HepG2 (cell line): ENCODE measurements around the gene SPATC1L. TPM values are rescaled to one million over a fixed set of nuclear protein-coding genes. Genes with fewer than 3 reads are reported as not detected.

Source experiments
- ATAC-seq: fragments of 200-7000 bp; cut with Tn5 transposase; 3 replicates; pipeline ENCODE4 v1.9.1; 2020; ENCODE audit warnings: mild to moderate bottlenecking, moderate library complexity
- BruUV-seq: library from RNA; stranded (reverse); fragments of 400-500 nt; replicated peaks from 2 replicates; lab custom pipeline; 2021; lab: Mats Ljungman, UMichigan
- CTCF ChIA-PET: fragments of 300-600 bp; formaldehyde crosslinking; extraction: SDS; loops from one replicate; lab custom pipeline; 2021; ENCODE audit warnings: low total read pairs, inconsistent platforms, low intra/inter-chr PET ratio; lab: Yijun Ruan, JAX
- POLR2A ChIA-PET: fragments of 350-600 bp; sonication (Branson Sonifier 250); formaldehyde crosslinking; loops from one replicate; lab custom pipeline; 2020; ENCODE audit warnings: antibody characterized with exemption, inconsistent platforms; lab: Yijun Ruan, JAX
- DNase-seq: peaks from one replicate; pipeline ENCODE4 v3.0.0-alpha.2; 2015; ENCODE audit warnings: low spot score
- FAIRE-seq: peaks from 3 replicates; lab custom pipeline; 2011; peaks lifted over from hg19 to GRCh38; lab: Jason Lieb, UNC
- H2AFZ ChIP-seq: one replicate; pipeline ENCODE4 v1.6.1; 2011; ENCODE audit warnings: low read length, inconsistent platforms
- H3K27ac ChIP-seq: fragments of 300-600 bp; 3 replicates; pipeline ENCODE4 v1.8.0; 2011; ENCODE audit warnings: mixed run types, mild to moderate bottlenecking, mixed read lengths, low read length, inconsistent platforms; ENCODE audit not compliant: insufficient read depth; ENCODE audit errors: extremely low read length
- H3K27me3 ChIP-seq, 2 experiments: fragments of 200-600 bp in 1 of 2; 2 replicates in 1 of 2; 3 replicates in 1 of 2; pipeline versions ENCODE4 v1.6.0 to v1.8.0; 2011; ENCODE audit warnings: low read length in 2 of 2, mild to moderate bottlenecking in 2 of 2, moderate library complexity in 2 of 2, inconsistent platforms in 1 of 2; ENCODE audit not compliant: insufficient read depth in 2 of 2, control insufficient read depth in 1 of 2
- H3K36me3 ChIP-seq, 2 experiments: fragments of 200-600 bp in 1 of 2; replicated peaks in 1 of 2; 2 replicates in 1 of 2; 3 replicates in 1 of 2; pipeline versions ENCODE4 v1.5.1 to v1.8.0; 2011; ENCODE audit warnings: low read length in 2 of 2, inconsistent platforms in 1 of 2; ENCODE audit not compliant: insufficient read depth in 2 of 2, control insufficient read depth in 1 of 2
- H3K4me1 ChIP-seq: 2 replicates; pipeline ENCODE4 v1.5.1; 2012; ENCODE audit warnings: low read length, inconsistent platforms; ENCODE audit not compliant: insufficient read depth
- H3K4me2 ChIP-seq: 2 replicates; pipeline ENCODE4 v1.6.0; 2011; ENCODE audit warnings: low read depth, low read length, inconsistent platforms
- H3K4me3 ChIP-seq, 3 experiments: fragments of 200-600 bp in 1 of 3; sonication (generic), shearing (Covaris generic) in 1 of 3; replicated peaks in 1 of 3; 2 replicates each; pipeline ENCODE4 v1.5.1; 2011 to 2016; ENCODE audit warnings: low read length in 3 of 3, inconsistent platforms in 2 of 3, low read depth in 2 of 3, mild to moderate bottlenecking in 2 of 3, control low read depth in 1 of 3, mixed read lengths in 1 of 3; ENCODE audit not compliant: insufficient read depth in 1 of 3
- H3K79me2 ChIP-seq: one replicate; pipeline ENCODE4 v1.6.1; 2011; ENCODE audit warnings: low read length, inconsistent platforms; ENCODE audit not compliant: insufficient read depth
- H3K9ac ChIP-seq: 2 replicates; pipeline ENCODE4 v1.6.0; 2011; ENCODE audit warnings: mild to moderate bottlenecking, low read depth, low read length, inconsistent platforms; ENCODE audit not compliant: insufficient read depth
- H3K9me3 ChIP-seq: 2 replicates; pipeline ENCODE4 v1.5.1; 2012; ENCODE audit warnings: mild to moderate bottlenecking, low read length
- H4K20me1 ChIP-seq: 2 replicates; pipeline ENCODE4 v1.6.0; 2011; ENCODE audit warnings: inconsistent platforms, mild to moderate bottlenecking, low read length, moderate library complexity; ENCODE audit not compliant: insufficient read depth
- DPF2 ChIP-seq: sonication (generic); formaldehyde crosslinking; IDR thresholded peaks from 2 replicates; pipeline ENCODE4 v1.4.0; 2020; ENCODE audit warnings: mild to moderate bottlenecking, low read depth, missing genetic modification reagents, borderline replicate concordance
- ELK4 ChIP-seq: sonication (generic); formaldehyde crosslinking; IDR thresholded peaks from 2 replicates; pipeline ENCODE4 v1.9.0; 2021; ENCODE audit warnings: missing genetic modification reagents, borderline replicate concordance
- HES4 ChIP-seq: sonication (generic); formaldehyde crosslinking; IDR thresholded peaks from 2 replicates; pipeline ENCODE4 v1.9.0; 2021; ENCODE audit warnings: mild to moderate bottlenecking, missing genetic modification reagents, borderline replicate concordance
- HHEX ChIP-seq: IDR thresholded peaks from 2 replicates; pipeline ENCODE4 v1.6.1; 2016; ENCODE audit warnings: control low read depth
- JUN ChIP-seq: sonication (generic); formaldehyde crosslinking; IDR thresholded peaks from 2 replicates; pipeline ENCODE4 v1.4.0; 2020; ENCODE audit warnings: mild to moderate bottlenecking, missing genetic modification reagents
- NFE2L2 ChIP-seq: fragments of 150-350 bp; IDR thresholded peaks from 2 replicates; pipeline ENCODE4 v1.6.1; 2014; ENCODE audit warnings: low read length
- RBM22 ChIP-seq: fragments of 200-400 bp; formaldehyde crosslinking; optimal IDR thresholded peaks from 2 replicates; pipeline ENCODE3; 2017; ENCODE audit warnings: mild to moderate bottlenecking, low read length, moderate library complexity
- RFX1 ChIP-seq: fragments of 450-650 bp; IDR thresholded peaks from 2 replicates; pipeline ENCODE4 v1.6.1; 2017
- RNF2 ChIP-seq: fragments of 450-650 bp; conservative IDR thresholded peaks from 2 replicates; pipeline ENCODE4 v1.6.1; 2016; ENCODE audit warnings: low read depth
- STAG1 ChIP-seq: sonication (generic); formaldehyde crosslinking; IDR thresholded peaks from 2 replicates; pipeline ENCODE4 v1.4.0; 2020; ENCODE audit warnings: missing genetic modification reagents
- TOE1 ChIP-seq: sonication (generic); formaldehyde crosslinking; IDR thresholded peaks from 2 replicates; pipeline ENCODE4 v1.4.0; 2020; ENCODE audit warnings: mild to moderate bottlenecking, missing genetic modification reagents
- TRIM24 ChIP-seq: sonication (generic); formaldehyde crosslinking; IDR thresholded peaks from 2 replicates; pipeline ENCODE4 v1.8.0; 2022; ENCODE audit warnings: mild to moderate bottlenecking, missing genetic modification reagents
- TSC22D2 ChIP-seq: sonication (generic); formaldehyde crosslinking; IDR thresholded peaks from 2 replicates; pipeline ENCODE4 v1.5.1; 2020; ENCODE audit warnings: missing genetic modification reagents, mild to moderate bottlenecking, borderline replicate concordance
- ZNF138 ChIP-seq: sonication (generic); formaldehyde crosslinking; IDR thresholded peaks from 2 replicates; pipeline ENCODE4 v1.5.0; 2020; ENCODE audit warnings: mild to moderate bottlenecking, low read depth, missing genetic modification reagents
- ZNF20 ChIP-seq: sonication (generic); formaldehyde crosslinking; IDR thresholded peaks from 2 replicates; pipeline ENCODE4 v1.4.0; 2020; ENCODE audit warnings: mild to moderate bottlenecking, moderate library complexity, missing genetic modification reagents
- ZNF615 ChIP-seq: sonication (generic); formaldehyde crosslinking; IDR thresholded peaks from 2 replicates; pipeline ENCODE4 v1.5.0; 2020; ENCODE audit warnings: mild to moderate bottlenecking, missing genetic modification reagents, borderline replicate concordance
- WGBS: methylation state at CpG from one replicate; pipeline ENCODE4 v1.1.6; 2017; ENCODE audit warnings: low lambda C conversion rate; 5-methylcytosine and 5-hydroxymethylcytosine counted together
- in situ Hi-C: cut with HindIII; loops from 2 replicates; pipeline ENCODE4 v1.10.0; 2017; ENCODE audit warnings: low pct_unique_long_range_greater_than_20kb; ENCODE audit not compliant: extremely low pct_ligation_motif_present
- intact Hi-C: fragments of 100-400 bp; cut with micrococcal nuclease; formaldehyde crosslinking; loops from one replicate; pipeline ENCODE4 v1.10.0; 2022; ENCODE audit not compliant: unreplicated experiment
- polyA plus RNA-seq, 8 experiments: library from polyadenylated mRNA; depleted of rRNA in 3 of 8; stranded (reverse) in 7 of 8; unstranded in 1 of 8; fragments of >200 nt; fragmentation: Illumina TruSeq in 4 of 8; extraction: Trizol in 4 of 8; gene quantifications; 2 replicates each; pipeline versions ENCODE4 v1.2.1 to v1.2.3, GENCODE V29; 2011 to 2016; ENCODE audit warnings: low read depth in 4 of 8, missing spikeins in 1 of 8, mixed read lengths in 1 of 8; ENCODE audit not compliant: insufficient read depth in 1 of 8
- total RNA-seq, 5 experiments: library from RNA; depleted of rRNA; stranded (reverse); fragments of >200 nt; fragmentation: Illumina TruSeq; extraction: Trizol; gene quantifications; 2 replicates each; pipeline ENCODE4 v1.2.3, GENCODE V29; 2016; ENCODE audit warnings: low read depth in 1 of 5
- TF ChIP-seq, protein P1 (sequence below): sonication (generic); formaldehyde crosslinking; conservative IDR thresholded peaks from 2 replicates; pipeline ENCODE4 v1.4.0; 2020; ENCODE audit warnings: missing genetic modification reagents
- TF ChIP-seq, protein P2 (sequence below): sonication (generic); formaldehyde crosslinking; IDR thresholded peaks from 2 replicates; pipeline ENCODE4 v1.4.0; 2020; ENCODE audit warnings: missing genetic modification reagents, mild to moderate bottlenecking, borderline replicate concordance
- TF ChIP-seq, protein P3 (sequence below): sonication (generic); formaldehyde crosslinking; IDR thresholded peaks from 2 replicates; pipeline ENCODE4 v1.5.0; 2020; ENCODE audit warnings: mild to moderate bottlenecking, missing genetic modification reagents

SPATC1L gene
- total and polyA plus RNA-seq, 2 of the 13 experiments (the other 11 are each of a cell fraction or from before 2014, with no cell fraction given), result 1.4 to 3.3 TPM

DNA sequence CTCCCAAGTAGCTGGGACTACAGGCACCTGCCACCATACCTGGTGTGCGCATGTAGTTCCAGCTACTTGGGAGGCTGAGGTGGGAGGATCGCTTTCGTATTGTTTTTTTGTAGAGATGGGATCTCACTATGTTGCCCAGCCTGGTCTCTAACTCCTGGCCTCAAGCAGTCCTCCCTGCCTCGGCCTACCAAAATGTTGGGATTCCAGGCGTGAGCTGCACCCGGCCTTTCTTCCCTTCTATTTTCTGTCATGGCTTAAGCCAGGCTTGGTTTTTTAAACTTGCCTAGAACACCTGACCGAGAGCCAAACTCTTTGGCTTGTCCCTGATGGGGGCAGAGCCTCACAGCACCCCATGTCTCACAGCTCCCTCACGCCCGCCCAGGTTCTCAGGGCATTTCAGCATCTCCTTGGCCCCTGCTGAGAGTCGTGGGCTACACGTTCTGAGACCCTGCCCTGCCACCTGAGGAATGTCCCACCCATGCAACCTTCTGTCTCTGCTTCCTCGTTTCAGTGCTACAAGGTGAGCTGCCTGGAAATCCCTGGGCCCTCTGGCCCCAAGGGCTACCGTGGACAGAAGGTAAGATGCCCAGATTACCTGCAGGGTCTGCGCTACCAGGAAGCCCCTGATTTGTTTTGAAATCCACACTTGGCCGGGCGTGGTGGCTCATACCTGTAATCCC is 70.6 kb downstream of the SPATC1L start:
- Histone ChIP-seq H3K9me3 (peaks cover 5% of the 10 kb centered on the region; the same call in 1 of the 2 replicates), H4K20me1 (no peaks in the 10 kb centered on the region), H3K27ac (no peak overlapping the region), H3K9ac (no peak overlapping the region), H2AFZ (no peak overlapping the region), H3K79me2 (no peaks in the 10 kb centered on the region), H3K4me2 (no peak overlapping the region), H3K36me3 (no peaks in the 10 kb centered on the region), H3K4me1 (no peaks in the 10 kb centered on the region), H3K27me3 (peaks cover 4 to 38% of the 10 kb centered on the region in 2 experiments; a peak in 3 of 5 replicates), H3K4me3 (no peak overlapping the region)
- in situ Hi-C loops (no loop called here), intact Hi-C loops (no loop called here)
- ChIA-PET POLR2A (no interaction called here), CTCF (no interaction called here)
- DNase-seq, result no peak
- no peak for FAIRE-seq
- no TSS peak for BruUV-seq
- no peak for ATAC-seq
- WGBS, result 45% methylated on average over 15 of the region's 16 CpGs
- TF ChIP-seq TRIM24 (no peak), ZNF138 (CRISPR knock-in tag) (no peak), NFE2L2 (no peak), STAG1 (CRISPR knock-in tag) (no peak), HES4 (no peak), ZNF615 (CRISPR knock-in tag) (no peak), JUN (no peak), TOE1 (CRISPR knock-in tag) (no peak), DPF2 (CRISPR knock-in tag) (no peak), ELK4 (CRISPR knock-in tag) (no peak), HHEX (CRISPR knock-in tag) (no peak), RFX1 (no peak), ZNF20 (no peak), RNF2 (no peak), RBM22 (no peak), TSC22D2 (no peak)
- TF ChIP-seq, protein P1, sequence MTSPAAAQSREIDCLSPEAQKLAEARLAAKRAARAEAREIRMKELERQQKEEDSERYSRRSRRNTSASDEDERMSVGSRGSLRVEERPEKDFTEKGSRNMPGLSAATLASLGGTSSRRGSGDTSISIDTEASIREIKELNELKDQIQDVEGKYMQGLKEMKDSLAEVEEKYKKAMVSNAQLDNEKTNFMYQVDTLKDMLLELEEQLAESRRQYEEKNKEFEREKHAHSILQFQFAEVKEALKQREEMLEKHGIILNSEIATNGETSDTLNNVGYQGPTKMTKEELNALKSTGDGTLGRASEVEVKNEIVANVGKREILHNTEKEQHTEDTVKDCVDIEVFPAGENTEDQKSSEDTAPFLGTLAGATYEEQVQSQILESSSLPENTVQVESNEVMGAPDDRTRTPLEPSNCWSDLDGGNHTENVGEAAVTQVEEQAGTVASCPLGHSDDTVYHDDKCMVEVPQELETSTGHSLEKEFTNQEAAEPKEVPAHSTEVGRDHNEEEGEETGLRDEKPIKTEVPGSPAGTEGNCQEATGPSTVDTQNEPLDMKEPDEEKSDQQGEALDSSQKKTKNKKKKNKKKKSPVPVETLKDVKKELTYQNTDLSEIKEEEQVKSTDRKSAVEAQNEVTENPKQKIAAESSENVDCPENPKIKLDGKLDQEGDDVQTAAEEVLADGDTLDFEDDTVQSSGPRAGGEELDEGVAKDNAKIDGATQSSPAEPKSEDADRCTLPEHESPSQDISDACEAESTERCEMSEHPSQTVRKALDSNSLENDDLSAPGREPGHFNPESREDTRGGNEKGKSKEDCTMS (CRISPR knock-in tag), result no peak
- TF ChIP-seq, protein P2, sequence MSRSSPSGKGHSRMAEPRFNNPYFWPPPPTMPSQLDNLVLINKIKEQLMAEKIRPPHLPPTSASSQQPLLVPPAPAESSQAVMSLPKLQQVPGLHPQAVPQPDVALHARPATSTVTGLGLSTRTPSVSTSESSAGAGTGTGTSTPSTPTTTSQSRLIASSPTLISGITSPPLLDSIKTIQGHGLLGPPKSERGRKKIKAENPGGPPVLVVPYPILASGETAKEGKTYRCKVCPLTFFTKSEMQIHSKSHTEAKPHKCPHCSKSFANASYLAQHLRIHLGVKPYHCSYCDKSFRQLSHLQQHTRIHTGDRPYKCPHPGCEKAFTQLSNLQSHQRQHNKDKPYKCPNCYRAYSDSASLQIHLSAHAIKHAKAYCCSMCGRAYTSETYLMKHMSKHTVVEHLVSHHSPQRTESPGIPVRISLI, result no peak
- TF ChIP-seq, protein P3, sequence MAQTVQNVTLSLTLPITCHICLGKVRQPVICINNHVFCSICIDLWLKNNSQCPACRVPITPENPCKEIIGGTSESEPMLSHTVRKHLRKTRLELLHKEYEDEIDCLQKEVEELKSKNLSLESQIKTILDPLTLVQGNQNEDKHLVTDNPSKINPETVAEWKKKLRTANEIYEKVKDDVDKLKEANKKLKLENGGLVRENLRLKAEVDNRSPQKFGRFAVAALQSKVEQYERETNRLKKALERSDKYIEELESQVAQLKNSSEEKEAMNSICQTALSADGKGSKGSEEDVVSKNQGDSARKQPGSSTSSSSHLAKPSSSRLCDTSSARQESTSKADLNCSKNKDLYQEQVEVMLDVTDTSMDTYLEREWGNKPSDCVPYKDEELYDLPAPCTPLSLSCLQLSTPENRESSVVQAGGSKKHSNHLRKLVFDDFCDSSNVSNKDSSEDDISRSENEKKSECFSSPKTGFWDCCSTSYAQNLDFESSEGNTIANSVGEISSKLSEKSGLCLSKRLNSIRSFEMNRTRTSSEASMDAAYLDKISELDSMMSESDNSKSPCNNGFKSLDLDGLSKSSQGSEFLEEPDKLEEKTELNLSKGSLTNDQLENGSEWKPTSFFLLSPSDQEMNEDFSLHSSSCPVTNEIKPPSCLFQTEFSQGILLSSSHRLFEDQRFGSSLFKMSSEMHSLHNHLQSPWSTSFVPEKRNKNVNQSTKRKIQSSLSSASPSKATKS, result no peak
